Fibroblast of peridontal ligament (primary cell): ENCODE measurements around the gene IL17RA.
A peak's percentile ranks its signal among the peaks of the same experiment; 100 is the strongest.

Source experiments
- DNase-seq: peaks from one replicate; pipeline ENCODE4 v3.0.0-alpha.2; 2010; ENCODE audit errors: extremely low read depth

The IL17RA gene

GRCh38 chr22:17106161-17106784 lies 21.5 kb downstream of the IL17RA start:
- DNase-seq, result no peak

DNA sequence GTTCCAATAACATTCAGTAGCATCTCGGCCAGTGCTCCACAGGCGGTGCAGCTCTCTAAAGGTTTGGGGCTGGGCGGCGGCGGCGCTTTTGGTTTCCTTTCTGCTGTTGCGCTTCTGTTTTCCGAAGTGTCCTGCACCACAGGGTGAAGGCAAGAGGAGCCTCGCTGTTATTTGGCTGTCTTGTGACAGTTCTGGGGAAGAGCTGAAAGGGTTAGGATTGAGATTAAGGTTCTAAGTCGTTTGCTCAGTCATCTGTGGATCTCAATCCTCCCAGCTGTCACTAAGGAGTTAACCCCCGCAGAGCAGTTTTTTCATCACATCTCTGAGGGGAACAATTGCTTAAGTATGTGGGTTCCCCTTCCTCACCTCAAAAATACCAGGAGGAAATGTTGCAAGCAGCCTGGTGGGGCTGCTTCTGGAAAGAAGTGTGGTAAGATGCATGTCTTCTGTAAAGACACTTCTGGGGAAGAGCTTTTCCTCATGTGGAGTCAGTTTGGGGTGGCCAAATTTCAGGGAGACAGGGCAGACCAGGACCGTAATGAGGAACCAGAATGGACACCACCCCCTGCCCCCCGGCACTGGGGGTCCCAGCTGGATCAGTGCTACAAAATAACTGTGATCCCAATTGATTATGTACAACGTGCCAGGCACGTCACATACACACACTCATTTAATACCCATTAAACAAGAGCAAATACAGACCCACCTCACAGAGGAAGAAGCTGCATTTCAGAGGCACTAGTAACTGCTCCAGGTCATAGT lies 22.2 kb downstream of the IL17RA start:
- no peak for DNase-seq

DNA sequence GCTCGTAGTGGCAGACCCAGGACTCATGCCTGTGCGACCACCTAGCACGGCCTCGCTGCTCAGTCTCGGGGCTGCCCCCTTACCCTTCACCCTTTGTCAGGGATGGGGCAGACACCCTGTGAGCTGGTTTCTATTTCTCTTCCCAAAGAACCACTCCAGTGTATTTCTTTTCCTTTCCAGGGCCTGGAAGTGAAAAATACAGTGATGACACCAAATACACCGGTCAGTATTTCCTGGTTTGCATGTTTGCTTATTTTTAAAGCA lies 22.7 kb downstream of the IL17RA start:
- no peak for DNase-seq

DNA sequence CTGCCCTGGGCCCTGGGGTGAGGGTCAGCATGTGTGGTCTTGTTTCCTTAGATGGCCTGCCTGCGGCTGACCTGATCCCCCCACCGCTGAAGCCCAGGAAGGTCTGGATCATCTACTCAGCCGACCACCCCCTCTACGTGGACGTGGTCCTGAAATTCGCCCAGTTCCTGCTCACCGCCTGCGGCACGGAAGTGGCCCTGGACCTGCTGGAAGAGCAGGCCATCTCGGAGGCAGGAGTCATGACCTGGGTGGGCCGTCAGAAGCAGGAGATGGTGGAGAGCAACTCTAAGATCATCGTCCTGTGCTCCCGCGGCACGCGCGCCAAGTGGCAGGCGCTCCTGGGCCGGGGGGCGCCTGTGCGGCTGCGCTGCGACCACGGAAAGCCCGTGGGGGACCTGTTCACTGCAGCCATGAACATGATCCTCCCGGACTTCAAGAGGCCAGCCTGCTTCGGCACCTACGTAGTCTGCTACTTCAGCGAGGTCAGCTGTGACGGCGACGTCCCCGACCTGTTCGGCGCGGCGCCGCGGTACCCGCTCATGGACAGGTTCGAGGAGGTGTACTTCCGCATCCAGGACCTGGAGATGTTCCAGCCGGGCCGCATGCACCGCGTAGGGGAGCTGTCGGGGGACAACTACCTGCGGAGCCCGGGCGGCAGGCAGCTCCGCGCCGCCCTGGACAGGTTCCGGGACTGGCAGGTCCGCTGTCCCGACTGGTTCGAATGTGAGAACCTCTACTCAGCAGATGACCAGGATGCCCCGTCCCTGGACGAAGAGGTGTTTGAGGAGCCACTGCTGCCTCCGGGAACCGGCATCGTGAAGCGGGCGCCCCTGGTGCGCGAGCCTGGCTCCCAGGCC lies 23.7 kb downstream of the IL17RA start:
- DNase-seq, result no peak

GRCh38 chr22:17109113-17109865 lies 24.5 kb downstream of the IL17RA start:
- DNase-seq, result no peak

DNA sequence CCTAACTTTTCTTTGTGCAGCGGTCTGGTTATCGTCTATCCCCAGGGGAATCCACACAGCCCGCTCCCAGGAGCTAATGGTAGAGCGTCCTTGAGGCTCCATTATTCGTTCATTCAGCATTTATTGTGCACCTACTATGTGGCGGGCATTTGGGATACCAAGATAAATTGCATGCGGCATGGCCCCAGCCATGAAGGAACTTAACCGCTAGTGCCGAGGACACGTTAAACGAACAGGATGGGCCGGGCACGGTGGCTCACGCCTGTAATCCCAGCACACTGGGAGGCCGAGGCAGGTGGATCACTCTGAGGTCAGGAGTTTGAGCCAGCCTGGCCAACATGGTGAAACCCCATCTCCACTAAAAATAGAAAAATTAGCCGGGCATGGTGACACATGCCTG lies 25.2 kb downstream of the IL17RA start:
- DNase-seq, result no peak

DNA sequence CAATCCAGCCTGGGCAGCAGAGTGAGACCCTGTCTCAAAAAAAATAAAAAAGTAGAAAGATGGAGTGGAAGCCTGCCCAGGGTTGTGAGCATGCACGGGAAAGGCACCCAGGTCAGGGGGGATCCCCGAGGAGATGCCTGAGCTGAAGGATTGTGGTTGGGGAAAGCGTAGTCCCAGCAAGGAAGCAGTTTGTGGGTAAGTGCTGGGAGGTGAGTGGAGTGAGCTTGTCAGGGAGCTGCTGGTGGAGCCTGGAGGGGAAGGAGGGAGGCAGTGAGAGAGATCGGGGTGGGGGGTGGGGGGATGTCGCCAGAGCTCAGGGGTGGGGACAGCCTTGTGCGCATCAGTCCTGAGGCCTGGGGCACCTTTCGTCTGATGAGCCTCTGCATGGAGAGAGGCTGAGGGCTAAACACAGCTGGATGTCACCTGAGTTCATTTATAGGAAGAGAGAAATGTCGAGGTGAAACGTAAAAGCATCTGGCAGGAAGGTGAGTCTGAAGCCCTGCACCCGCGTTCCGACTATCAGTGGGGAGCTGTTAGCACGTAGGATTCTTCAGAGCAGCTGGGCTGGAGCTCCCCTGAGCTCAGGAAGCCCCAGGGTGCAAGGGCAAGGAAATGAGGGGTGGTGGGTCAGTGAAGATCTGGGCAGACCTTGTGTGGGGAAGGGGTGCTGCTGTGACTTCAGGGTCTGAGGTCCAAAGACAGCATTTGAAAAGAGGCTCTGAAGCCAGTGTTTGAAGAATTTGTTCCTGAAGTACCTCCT lies 26.2 kb downstream of the IL17RA start:
- DNase-seq, result no peak

GRCh38 chr22:17112491-17113042 lies 27.8 kb downstream of the IL17RA start:
- DNase-seq, result no peak

- DNase-seq, result no peak
Measured at GRCh38 chr22:17113600-17113999, 28.8 kb downstream of the IL17RA start.

DNA sequence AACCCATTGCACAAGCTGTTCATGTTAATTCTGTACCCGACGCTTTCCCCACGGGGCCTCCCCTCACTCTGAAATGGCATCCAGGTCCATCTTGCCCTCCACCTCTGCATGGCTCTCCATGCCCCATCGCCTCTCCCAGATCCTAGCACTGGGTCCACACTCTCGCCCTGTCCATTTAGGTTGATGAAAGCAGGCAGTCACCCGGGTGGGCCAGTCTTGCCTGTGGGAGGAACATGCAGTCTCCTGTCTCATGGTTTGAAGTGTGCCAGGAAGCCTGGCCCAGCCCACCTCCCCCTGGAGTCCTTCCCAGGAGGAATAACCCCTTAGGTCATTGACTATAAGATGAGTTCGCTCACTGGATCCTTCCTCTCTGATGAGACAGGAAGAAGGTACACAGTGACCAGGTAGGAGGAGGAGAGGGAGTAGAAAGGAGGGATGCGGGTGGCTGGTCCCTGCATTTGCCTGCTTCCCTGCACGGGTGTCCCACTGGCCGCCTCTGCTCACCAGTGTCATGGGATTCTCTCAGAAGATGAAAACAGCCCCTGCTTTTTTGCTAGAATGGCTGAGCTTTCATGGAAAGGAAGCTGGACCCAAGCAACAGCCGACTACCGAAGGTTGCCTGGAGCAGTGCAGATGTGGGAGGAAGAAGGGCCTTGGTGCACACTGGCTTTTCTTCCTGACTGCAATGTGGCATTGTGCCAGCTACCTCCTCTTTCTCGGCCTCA lies 29.5 kb downstream of the IL17RA start:
- DNase-seq, result no peak

GRCh38 chr22:17114898-17115235 lies 30.1 kb downstream of the IL17RA start:
- DNase-seq, result no peak

- DNase-seq, result peak; percentile 1
Measured at GRCh38 chr22:17115236-17115635, 30.4 kb downstream of the IL17RA start.

DNA sequence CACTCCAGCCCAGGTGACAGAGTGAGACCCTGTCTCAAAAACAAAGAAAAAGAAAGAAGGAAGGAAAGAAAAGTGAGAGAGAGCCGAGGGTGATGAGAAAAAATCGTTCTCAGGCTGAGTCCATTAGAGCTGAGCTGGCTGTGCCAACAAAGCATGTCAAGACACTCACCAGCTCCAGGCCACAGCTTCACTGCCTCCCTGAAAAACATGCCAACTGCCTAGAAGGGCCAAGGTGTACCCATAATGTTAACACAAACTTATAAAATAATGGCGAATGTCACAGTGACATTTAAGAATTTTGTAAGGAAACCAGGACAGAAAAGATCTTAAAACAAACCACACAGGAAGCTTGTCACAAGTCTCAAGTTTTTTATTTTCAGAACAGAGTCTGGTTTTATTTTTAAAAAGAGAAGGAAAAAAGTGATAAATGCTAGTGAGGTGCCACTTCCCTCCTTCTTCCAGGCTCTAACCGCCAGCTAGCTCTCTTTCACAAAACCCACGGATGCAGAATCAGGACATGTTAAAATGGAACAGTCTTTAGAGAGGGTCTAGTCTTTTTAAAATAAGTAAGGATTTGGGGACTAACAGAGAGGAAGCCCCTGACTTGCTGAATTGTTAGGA lies 31.3 kb downstream of the IL17RA start:
- DNase-seq, result no peak

GRCh38 chr22:17116572-17117330 lies 32.0 kb downstream of the IL17RA start:
- no peak for DNase-seq

DNA sequence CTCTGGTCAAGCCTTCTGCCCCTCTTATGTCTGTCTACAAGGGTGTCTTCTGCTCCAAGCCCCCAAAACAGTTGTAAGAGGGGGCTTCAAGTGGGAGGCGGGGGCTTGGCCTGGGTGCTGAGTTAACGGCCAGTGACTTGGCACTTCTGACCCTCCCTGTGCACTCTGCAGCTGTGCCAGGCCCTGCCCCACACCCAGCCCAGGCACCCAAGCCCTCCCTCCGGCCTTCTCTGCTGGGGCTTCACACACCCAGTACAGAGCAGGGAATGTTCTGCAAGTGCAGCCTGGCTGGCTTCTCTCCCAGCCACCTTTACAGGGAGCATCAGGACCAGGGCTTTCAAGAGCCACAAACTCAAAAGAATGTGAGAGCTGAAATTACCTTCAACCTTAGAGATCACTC lies 32.6 kb downstream of the IL17RA start:
- DNase-seq, result no peak

GRCh38 chr22:17117890-17118289 lies 33.1 kb downstream of the IL17RA start:
- no peak for DNase-seq

DNA sequence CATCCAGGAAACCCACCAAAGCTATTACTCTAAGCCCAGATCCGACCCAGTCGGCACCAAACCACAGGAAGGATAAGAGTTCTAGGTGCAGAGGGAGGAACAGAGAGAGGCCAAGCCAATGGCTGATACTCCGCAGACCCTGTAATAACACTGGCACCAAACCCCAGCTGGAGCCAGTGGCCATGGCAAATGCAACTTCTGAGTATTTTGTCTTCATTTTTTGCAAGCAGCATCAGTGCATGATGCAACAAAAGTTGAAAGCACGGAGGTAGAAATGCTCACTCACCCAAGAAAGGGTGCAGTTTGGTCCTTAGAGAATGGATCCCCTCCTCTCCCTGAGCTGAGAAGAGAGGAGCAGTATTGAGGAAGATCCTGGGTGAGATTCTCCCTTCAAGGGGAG lies 33.5 kb downstream of the IL17RA start:
- DNase-seq, result no peak

DNA sequence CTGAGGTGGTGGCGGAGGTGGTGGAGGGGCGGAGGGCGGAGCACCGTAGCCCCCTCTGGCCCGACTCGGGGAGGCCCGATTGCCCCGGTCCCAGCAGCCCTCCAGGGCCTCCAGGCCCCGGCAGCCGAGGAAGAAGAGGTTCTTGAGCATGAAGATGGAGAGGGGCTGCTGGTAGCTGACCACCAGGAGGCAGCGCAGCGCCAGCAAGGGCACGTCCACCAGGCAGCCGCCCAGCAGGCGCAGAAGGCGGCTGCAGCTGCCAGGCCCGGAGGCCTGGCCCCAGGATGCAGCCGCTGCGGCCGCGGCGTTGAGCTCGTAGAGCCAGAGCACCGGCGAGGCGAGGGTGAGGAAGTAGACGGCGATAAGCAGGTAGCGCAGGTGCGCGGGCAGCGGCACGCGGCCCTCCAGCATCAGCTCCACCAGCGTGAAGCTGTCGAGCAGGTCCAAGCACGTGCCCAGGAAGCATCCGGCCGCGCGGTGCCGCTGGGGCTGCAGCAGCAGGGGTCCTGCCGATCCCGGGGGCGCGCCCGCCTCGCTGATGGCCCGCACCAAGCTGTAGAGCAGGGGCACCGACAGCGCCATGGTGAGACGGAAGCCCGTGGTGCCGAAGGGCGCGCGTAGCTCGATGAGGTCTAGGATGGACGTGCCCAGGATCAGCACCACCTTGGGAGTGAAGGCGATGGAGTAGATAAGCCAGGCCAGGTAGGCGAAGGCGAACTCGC lies 34.8 kb downstream of the IL17RA start:
- DNase-seq, result no peak

DNA sequence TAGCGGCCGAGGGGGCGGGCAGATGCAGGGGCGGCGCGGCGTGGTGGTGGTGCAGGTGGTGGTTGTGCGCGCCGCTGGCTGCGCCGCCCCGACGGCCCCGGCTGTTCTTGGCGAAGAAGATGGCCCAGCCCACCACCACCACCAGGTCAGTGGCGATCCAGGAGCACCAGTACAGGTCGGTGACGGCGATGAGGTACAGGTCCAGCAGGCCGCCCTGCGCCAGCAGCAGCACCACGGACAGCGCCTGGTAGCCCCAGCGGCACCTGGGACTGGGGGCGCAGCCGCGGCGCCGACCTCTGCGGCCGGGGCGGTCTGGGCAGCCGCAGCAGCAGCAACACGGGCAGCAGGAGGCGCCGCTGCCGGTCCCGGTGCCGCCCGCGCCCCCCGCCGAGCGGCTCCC lies 35.5 kb downstream of the IL17RA start:
- DNase-seq, result peak; percentile 6
